ENCODE measurements around the gene CSF1R.

DNA sequence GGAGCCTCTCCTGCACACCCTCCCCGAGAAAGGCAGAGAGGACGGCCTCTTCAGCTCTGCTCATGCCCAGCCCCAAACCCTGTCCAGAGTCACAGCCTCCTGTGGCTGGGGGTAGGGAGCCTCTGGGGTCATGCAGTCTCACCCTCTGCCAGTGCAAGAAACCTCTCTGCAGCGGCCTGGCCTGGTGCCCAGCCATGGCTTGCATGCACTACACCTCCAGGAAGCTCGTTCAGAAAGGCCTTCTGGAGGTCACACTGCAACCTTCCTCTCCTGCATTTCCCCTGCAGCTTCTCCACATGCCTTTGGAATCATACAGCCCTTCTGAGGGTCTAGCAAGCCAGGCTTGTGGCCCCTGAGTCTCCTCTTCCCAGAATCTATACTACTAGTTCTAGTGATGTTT, 17.9 kb downstream of the CSF1R start:
- TF ChIP-seq, protein P1, sequence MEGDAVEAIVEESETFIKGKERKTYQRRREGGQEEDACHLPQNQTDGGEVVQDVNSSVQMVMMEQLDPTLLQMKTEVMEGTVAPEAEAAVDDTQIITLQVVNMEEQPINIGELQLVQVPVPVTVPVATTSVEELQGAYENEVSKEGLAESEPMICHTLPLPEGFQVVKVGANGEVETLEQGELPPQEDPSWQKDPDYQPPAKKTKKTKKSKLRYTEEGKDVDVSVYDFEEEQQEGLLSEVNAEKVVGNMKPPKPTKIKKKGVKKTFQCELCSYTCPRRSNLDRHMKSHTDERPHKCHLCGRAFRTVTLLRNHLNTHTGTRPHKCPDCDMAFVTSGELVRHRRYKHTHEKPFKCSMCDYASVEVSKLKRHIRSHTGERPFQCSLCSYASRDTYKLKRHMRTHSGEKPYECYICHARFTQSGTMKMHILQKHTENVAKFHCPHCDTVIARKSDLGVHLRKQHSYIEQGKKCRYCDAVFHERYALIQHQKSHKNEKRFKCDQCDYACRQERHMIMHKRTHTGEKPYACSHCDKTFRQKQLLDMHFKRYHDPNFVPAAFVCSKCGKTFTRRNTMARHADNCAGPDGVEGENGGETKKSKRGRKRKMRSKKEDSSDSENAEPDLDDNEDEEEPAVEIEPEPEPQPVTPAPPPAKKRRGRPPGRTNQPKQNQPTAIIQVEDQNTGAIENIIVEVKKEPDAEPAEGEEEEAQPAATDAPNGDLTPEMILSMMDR (IDR thresholded peaks at IDR 0.05; ENCODE audit: poor library complexity, severe bottlenecking) = no peak
- TF ChIP-seq, protein P2, sequence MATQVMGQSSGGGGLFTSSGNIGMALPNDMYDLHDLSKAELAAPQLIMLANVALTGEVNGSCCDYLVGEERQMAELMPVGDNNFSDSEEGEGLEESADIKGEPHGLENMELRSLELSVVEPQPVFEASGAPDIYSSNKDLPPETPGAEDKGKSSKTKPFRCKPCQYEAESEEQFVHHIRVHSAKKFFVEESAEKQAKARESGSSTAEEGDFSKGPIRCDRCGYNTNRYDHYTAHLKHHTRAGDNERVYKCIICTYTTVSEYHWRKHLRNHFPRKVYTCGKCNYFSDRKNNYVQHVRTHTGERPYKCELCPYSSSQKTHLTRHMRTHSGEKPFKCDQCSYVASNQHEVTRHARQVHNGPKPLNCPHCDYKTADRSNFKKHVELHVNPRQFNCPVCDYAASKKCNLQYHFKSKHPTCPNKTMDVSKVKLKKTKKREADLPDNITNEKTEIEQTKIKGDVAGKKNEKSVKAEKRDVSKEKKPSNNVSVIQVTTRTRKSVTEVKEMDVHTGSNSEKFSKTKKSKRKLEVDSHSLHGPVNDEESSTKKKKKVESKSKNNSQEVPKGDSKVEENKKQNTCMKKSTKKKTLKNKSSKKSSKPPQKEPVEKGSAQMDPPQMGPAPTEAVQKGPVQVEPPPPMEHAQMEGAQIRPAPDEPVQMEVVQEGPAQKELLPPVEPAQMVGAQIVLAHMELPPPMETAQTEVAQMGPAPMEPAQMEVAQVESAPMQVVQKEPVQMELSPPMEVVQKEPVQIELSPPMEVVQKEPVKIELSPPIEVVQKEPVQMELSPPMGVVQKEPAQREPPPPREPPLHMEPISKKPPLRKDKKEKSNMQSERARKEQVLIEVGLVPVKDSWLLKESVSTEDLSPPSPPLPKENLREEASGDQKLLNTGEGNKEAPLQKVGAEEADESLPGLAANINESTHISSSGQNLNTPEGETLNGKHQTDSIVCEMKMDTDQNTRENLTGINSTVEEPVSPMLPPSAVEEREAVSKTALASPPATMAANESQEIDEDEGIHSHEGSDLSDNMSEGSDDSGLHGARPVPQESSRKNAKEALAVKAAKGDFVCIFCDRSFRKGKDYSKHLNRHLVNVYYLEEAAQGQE (IDR thresholded peaks at IDR 0.05; ENCODE audit: borderline replicate concordance) = no peak
- TF ChIP-seq POLR2AphosphoS5 (IDR thresholded peaks at IDR 0.05) = no peak
- no peak for TF ChIP-seq MXI1 (conservative IDR thresholded peaks at IDR 0.05; ENCODE audit: poor library complexity, severe bottlenecking)
- TF ChIP-seq EZH2 (IDR thresholded peaks at IDR 0.05; ENCODE audit: borderline replicate concordance, insufficient read depth, low read length, poor library complexity, severe bottlenecking) = no peak
- TF ChIP-seq TAF1 (IDR thresholded peaks at IDR 0.05; ENCODE audit: low read depth) = no peak
- no peak for TF ChIP-seq RAD21 (conservative IDR thresholded peaks at IDR 0.05)

Data from neural cell (in vitro differentiated cells).